NCI-H1092 (cell line): ENCODE results near the gene HOXC5.

Source experiments
- DNase-seq: peaks from one replicate; lab custom pipeline; 2025; lab: John Stamatoyannopoulos, UW

The HOXC5 gene

GRCh38 chr12:53995378-53996239, 37.2 kb upstream of the HOXC5 start:
- peak; percentile 41 for DNase-seq

GRCh38 chr12:53996240-53997203, 36.3 kb upstream of the HOXC5 start:
- DNase-seq: no peak

- no peak for DNase-seq
These were observed 35.4 kb upstream of the HOXC5 start for GRCh38 chr12:53997204-53998109.

- no peak for DNase-seq
These were observed 34.5 kb upstream of the HOXC5 start for GRCh38 chr12:53998110-53998899.

GRCh38 chr12:53998900-53999236, 34.0 kb upstream of the HOXC5 start:
- no peak for DNase-seq

- peak; percentile 86 for DNase-seq
These were observed 33.2 kb upstream of the HOXC5 start for GRCh38 chr12:53999559-54000115.

GRCh38 chr12:54000116-54001114, 32.4 kb upstream of the HOXC5 start, which contains the start of gene HOXC9:
Gene HOXC9 (plus strand): TSS chr12:54000161. CDS start chr12:54000189, 28 bp downstream.
- DNase-seq: peak; percentile 48

- DNase-seq: no peak
These were observed 31.3 kb upstream of the HOXC5 start for GRCh38 chr12:54001283-54002187.

GRCh38 chr12:54002278-54002914, 30.5 kb upstream of the HOXC5 start:
- no peak for DNase-seq

- DNase-seq: no peak
These were observed 29.9 kb upstream of the HOXC5 start for GRCh38 chr12:54002915-54003389.

GRCh38 chr12:54003625-54004024, 29.2 kb upstream of the HOXC5 start:
- DNase-seq: no peak

GRCh38 chr12:54004063-54004840, 28.6 kb upstream of the HOXC5 start:
- no peak for DNase-seq

- no peak for DNase-seq
These were observed 27.9 kb upstream of the HOXC5 start for GRCh38 chr12:54004841-54005530.

- no peak for DNase-seq
These were observed 27.4 kb upstream of the HOXC5 start for GRCh38 chr12:54005531-54005852.

GRCh38 chr12:54005853-54006558, 26.8 kb upstream of the HOXC5 start:
- DNase-seq: peak; percentile 81
